GM21526 (cell line): Measurements from ENCODE around the gene KRT17.
"Not testable (repeated sequence)": the region's sequence is repeated elsewhere in the genome, so short reads cannot be mapped to it uniquely, and the experiment has no call there.

Experiments used
- ATAC-seq: cut with Tn5 transposase; IDR thresholded peaks from one replicate; pipeline ENCODE4 v1.9.1; 2021; ENCODE audit warnings: moderate library complexity; ENCODE audit not compliant: unreplicated experiment, low FRiP score

Gene KRT17

GRCh38 chr17:41636652-41637051, 12.3 kb upstream of the KRT17 start:
- no peak for ATAC-seq

- ATAC-seq: no peak
Measured at GRCh38 chr17:41635121-41636097, 11.0 kb upstream of the KRT17 start.

GRCh38 chr17:41634639-41635038, 10.3 kb upstream of the KRT17 start:
- ATAC-seq: no peak

GRCh38 chr17:41633556-41634199, 9.3 kb upstream of the KRT17 start:
- ATAC-seq: no peak

- no peak for ATAC-seq
Measured at GRCh38 chr17:41632482-41633105, 8.2 kb upstream of the KRT17 start.

GRCh38 chr17:41631898-41632285, 7.5 kb upstream of the KRT17 start:
- ATAC-seq: no peak

GRCh38 chr17:41631025-41631897, 6.9 kb upstream of the KRT17 start:
- no peak for ATAC-seq

GRCh38 chr17:41629826-41630670, 5.7 kb upstream of the KRT17 start:
- ATAC-seq: no peak

GRCh38 chr17:41629316-41629715, 4.9 kb upstream of the KRT17 start:
- ATAC-seq: no peak

GRCh38 chr17:41628621-41629255, 4.4 kb upstream of the KRT17 start:
- ATAC-seq: not testable (repeated sequence)

- not testable (repeated sequence) for ATAC-seq
Measured at GRCh38 chr17:41628073-41628370, 3.6 kb upstream of the KRT17 start.

- ATAC-seq: no peak
Measured at GRCh38 chr17:41627316-41628072, 3.1 kb upstream of the KRT17 start.

GRCh38 chr17:41626914-41627295, 2.5 kb upstream of the KRT17 start:
- not testable (repeated sequence) for ATAC-seq

- not testable (repeated sequence) for ATAC-seq
Measured at GRCh38 chr17:41626028-41626913, 1.9 kb upstream of the KRT17 start.

GRCh38 chr17:41625602-41626001, 1.2 kb upstream of the KRT17 start:
- ATAC-seq: no peak

- ATAC-seq: not testable (repeated sequence)
Measured at GRCh38 chr17:41623184-41623861, 1.1 kb downstream of the KRT17 start.
